SK-N-SH (cell line): ENCODE results near the gene PAX3.

ENCODE experiments used
- EP300 ChIP-seq, 2 experiments: IDR thresholded peaks; 2 replicates each; pipeline versions ENCODE4 v1.4.0 to v1.6.1; 2012; ENCODE audit warnings: borderline replicate concordance in 1 of 2, low read depth in 1 of 2, low read length in 1 of 2
- GATA2 ChIP-seq: sonication (generic); formaldehyde crosslinking; IDR thresholded peaks from 2 replicates; pipeline ENCODE4 v1.5.0; 2020; ENCODE audit warnings: mild to moderate bottlenecking, missing genetic modification reagents
- MXI1 ChIP-seq: IDR thresholded peaks from 2 replicates; pipeline ENCODE4 v1.6.1; 2012; ENCODE audit warnings: mild to moderate bottlenecking, low read depth, low read length, improper control_type of control experiment
- NFIC ChIP-seq: IDR thresholded peaks from 2 replicates; pipeline ENCODE4 v1.4.0; 2012; ENCODE audit warnings: borderline replicate concordance
- POLR2AphosphoS5 ChIP-seq: IDR thresholded peaks from 2 replicates; pipeline ENCODE4 v1.6.1; 2012; ENCODE audit warnings: low read depth, low read length
- RXRA ChIP-seq: IDR thresholded peaks from 2 replicates; pipeline ENCODE4 v1.4.0; 2012; ENCODE audit warnings: low read depth, mild to moderate bottlenecking, borderline replicate concordance
- TAF1 ChIP-seq: IDR thresholded peaks from 2 replicates; pipeline ENCODE4 v1.6.1; 2012; ENCODE audit warnings: low read depth, mild to moderate bottlenecking, low read length, moderate library complexity, borderline replicate concordance
- TF ChIP-seq, protein P1 (sequence below): fragments of 200-600 bp; sonication (generic); IDR thresholded peaks from 2 replicates; pipeline ENCODE4 v1.6.1; 2017; ENCODE audit warnings: antibody characterized with exemption, mild to moderate bottlenecking, moderate library complexity

DNA sequence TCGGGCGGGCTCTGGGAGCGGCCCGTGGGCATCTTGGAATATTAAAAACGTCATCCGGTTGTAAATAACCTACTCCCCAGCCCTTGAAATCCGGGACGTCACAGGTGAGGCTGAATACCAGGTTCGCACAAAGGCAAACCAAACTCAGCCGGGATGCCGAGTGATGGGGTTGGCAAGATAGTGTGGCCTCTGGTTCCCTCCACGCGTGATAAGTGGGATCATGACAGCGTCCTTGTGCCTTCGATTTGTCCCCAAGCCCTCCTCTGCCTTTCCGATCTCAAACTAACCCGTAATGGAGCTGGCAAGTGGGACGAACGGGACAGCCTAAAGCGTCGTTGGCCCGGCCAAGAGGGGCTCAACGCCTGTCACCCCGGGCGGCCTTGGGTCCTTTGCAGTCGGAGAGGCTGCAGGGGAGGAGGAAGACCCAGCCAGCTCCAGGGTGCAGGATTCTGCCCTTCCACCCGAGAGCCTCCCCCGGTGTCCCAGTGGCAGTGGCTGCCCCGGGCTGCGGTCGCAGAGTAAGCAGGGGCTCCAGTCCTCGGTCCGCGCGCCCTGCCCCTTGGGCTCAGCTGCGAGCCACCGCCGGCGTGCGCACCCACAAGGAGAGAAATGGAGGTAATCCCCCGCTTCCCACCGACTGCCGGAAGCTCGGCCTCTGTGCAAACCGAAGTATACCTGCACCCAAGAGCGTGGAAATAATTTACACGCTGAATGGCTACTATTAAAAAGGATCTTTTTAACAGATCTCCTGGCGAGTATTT lies 13.4 kb upstream of the PAX3 start:
- TF ChIP-seq MXI1, result no peak
- TF ChIP-seq, protein P1, sequence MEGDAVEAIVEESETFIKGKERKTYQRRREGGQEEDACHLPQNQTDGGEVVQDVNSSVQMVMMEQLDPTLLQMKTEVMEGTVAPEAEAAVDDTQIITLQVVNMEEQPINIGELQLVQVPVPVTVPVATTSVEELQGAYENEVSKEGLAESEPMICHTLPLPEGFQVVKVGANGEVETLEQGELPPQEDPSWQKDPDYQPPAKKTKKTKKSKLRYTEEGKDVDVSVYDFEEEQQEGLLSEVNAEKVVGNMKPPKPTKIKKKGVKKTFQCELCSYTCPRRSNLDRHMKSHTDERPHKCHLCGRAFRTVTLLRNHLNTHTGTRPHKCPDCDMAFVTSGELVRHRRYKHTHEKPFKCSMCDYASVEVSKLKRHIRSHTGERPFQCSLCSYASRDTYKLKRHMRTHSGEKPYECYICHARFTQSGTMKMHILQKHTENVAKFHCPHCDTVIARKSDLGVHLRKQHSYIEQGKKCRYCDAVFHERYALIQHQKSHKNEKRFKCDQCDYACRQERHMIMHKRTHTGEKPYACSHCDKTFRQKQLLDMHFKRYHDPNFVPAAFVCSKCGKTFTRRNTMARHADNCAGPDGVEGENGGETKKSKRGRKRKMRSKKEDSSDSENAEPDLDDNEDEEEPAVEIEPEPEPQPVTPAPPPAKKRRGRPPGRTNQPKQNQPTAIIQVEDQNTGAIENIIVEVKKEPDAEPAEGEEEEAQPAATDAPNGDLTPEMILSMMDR, result no peak
- no peak for TF ChIP-seq TAF1
- TF ChIP-seq RXRA, result no peak
- no peak for TF ChIP-seq GATA2 (CRISPR knock-in tag)
- no peak for TF ChIP-seq EP300 (IDR thresholded peaks at IDR 0.05; ENCODE audit: borderline replicate concordance in 1 of 2, low read depth in 1 of 2, low read length in 1 of 2)
- no peak for TF ChIP-seq NFIC
- TF ChIP-seq POLR2AphosphoS5, result no peak
